Body of pancreas (tissue), 4 donors: Measurements from ENCODE around the gene LRRC46.

ENCODE experiments used
- CTCF ChIP-seq, 7 experiments: fragments of 450-650 bp in 4 of 7; fragments of 200-600 bp in 3 of 7; sonication (generic) in 3 of 7; IDR thresholded peaks; one replicate each; pipeline ENCODE4 v1.5.1; 2016 to 2019; ENCODE audit warnings: antibody characterized with exemption in 7 of 7
- POLR2A ChIP-seq, 3 donors: fragments of 450-650 bp; IDR thresholded peaks; one replicate each; pipeline ENCODE4 v1.6.1; 2016; ENCODE audit warnings: antibody characterized with exemption in 3 of 3, mild to moderate bottlenecking in 2 of 3

- TF ChIP-seq POLR2A (IDR thresholded peaks at IDR 0.05) (no peak), CTCF (IDR thresholded peaks at IDR 0.05) (no peak)
Observed at GRCh38 chr17:47840001-47840741, 8.7 kb downstream of the LRRC46 start.
